Heart left ventricle (tissue), 13 donors: Measurements from ENCODE around the gene ELOVL1.

Experiments
- POLR2A ChIP-seq, 2 donors: fragments of 450-650 bp; IDR thresholded peaks; one replicate each; pipeline ENCODE4 v1.6.1; 2017; ENCODE audit warnings: antibody characterized with exemption in 2 of 2, mild to moderate bottlenecking in 2 of 2, moderate library complexity in 2 of 2
- TF ChIP-seq, protein P1 (sequence below), 12 donors: fragments of 200-600 bp; sonication (generic) in 4 of 12; IDR thresholded peaks; one replicate each; pipeline versions ENCODE4 v1.5.0 to v1.8.0; 2018 to 2022; ENCODE audit warnings: antibody characterized with exemption in 12 of 12, mild to moderate bottlenecking in 5 of 12
- donor health status: ischemic (EF 13 %, LVEDD 7.1; RV severe dilation, severe dysfunction).
- donor health status: DM: no; HTN: yes; CAD: no.
- donor health status: DM: no; HTN: no; CAD: no.
- donor health status: ischemic (EF 25% LVEDD 6.9; RV normal size, moderate dysfunction).
- donor health status: ischemic (EF 25% LVEDD 5.7; RV mildly dilated, moderate dysfunction).
- donor health status: ischemic (EF 35%, LVEDD 5.7; RV mildly dilated, moderate dysfunction).
- donor health status: nonischemic (EF 11% LVEDD 7.7; RV severe dilation, severe dysfunction).
- donor health status: DM: yes; HTN: yes; CAD: no.
- donor health status: PGD.
- donor health status: ischemic (EF 29% LVEDD 5.4; RV normal size, mild dysfunction).
- donor health status: nonischemic (EF 23%, LVEDD 6.1; RV moderate dilation, normal function).

DNA sequence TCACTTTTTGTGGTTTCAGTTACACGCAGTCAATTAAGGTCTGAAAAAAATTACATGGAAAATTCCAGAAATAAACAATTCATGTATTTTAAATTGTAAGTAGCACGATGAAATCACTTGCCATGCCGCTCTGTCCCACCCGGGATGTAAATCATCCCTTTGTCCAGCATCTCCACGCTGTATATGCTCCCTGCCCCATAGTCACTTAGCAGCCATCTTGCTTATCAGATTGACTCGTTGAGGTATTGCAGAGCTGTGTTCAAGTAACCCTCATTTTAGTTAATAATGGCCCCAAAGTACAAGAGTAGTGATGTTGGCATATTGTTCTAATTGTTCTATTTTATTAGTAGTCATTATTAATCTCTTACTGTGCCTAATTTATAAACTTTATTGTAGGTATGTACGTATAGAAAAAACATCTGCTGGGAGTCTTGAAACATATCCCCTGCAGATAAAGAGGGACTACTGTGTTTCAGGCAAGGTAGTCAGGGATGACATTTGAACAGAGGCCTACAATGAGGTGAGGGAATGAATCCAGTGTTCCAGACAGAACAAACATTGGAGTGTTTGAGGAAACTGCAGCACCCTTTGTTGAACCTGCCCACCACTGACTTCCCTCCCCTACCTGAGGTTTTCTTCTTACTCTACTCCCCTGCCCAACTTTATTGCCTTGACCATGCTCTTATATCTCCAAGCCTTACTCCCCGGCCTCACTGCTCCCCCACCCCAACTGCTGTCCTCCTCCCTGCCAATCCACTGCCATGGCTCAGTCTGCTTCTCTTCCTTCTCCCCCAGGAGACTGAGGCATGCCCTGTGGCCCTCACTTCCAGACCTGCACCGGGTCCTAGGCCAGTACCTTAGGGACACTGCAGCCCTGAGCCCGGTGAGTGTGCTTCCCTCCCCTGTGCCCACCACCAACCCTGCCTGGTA lies 16.1 kb downstream of the ELOVL1 start:
- TF ChIP-seq, protein P1, sequence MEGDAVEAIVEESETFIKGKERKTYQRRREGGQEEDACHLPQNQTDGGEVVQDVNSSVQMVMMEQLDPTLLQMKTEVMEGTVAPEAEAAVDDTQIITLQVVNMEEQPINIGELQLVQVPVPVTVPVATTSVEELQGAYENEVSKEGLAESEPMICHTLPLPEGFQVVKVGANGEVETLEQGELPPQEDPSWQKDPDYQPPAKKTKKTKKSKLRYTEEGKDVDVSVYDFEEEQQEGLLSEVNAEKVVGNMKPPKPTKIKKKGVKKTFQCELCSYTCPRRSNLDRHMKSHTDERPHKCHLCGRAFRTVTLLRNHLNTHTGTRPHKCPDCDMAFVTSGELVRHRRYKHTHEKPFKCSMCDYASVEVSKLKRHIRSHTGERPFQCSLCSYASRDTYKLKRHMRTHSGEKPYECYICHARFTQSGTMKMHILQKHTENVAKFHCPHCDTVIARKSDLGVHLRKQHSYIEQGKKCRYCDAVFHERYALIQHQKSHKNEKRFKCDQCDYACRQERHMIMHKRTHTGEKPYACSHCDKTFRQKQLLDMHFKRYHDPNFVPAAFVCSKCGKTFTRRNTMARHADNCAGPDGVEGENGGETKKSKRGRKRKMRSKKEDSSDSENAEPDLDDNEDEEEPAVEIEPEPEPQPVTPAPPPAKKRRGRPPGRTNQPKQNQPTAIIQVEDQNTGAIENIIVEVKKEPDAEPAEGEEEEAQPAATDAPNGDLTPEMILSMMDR (IDR thresholded peaks at IDR 0.05) = no peak
- TF ChIP-seq POLR2A (IDR thresholded peaks at IDR 0.05) = no peak
